Mesodermal cell (in vitro differentiated cells): ENCODE data around the gene AHCY.
A peak's percentile ranks its signal among the peaks of the same experiment; 100 is the strongest.
"Not testable (repeated sequence)": the region's sequence is repeated elsewhere in the genome, so short reads cannot be mapped to it uniquely, and the experiment has no call there.

Experiments used
- H3K27ac ChIP-seq: 2 replicates; pipeline ENCODE4 v1.7.0; 2013; ENCODE audit warnings: mild to moderate bottlenecking, low read depth, low read length, moderate library complexity; ENCODE audit not compliant: severe bottlenecking
- H3K36me3 ChIP-seq: 2 replicates; pipeline ENCODE4 v1.7.1; 2013; ENCODE audit warnings: mild to moderate bottlenecking, low read length, moderate library complexity; ENCODE audit not compliant: control insufficient read depth, insufficient read depth
- H3K4me1 ChIP-seq: one replicate; pipeline ENCODE4 v1.7.1; 2013; ENCODE audit warnings: mild to moderate bottlenecking, low read length; ENCODE audit not compliant: insufficient read depth, control insufficient read depth, poor library complexity, severe bottlenecking
- H3K4me3 ChIP-seq: 2 replicates; pipeline ENCODE4 v1.7.0; 2013; ENCODE audit warnings: low read length, control low read depth, mild to moderate bottlenecking; ENCODE audit not compliant: insufficient read depth, poor library complexity, severe bottlenecking; ENCODE audit errors: extremely low read depth
- H3K9me3 ChIP-seq: 2 replicates; pipeline ENCODE4 v1.7.1; 2013; ENCODE audit warnings: mild to moderate bottlenecking, low read length, moderate library complexity; ENCODE audit not compliant: control insufficient read depth
- WGBS, 2 experiments: methylation state at CpG; one replicate each; pipeline ENCODE4 v1.1.5; 2013; ENCODE audit warnings: missing lambda C conversion rate in 2 of 2; ENCODE audit not compliant: insufficient coverage in 2 of 2; 5-methylcytosine and 5-hydroxymethylcytosine counted together

The AHCY gene

DNA sequence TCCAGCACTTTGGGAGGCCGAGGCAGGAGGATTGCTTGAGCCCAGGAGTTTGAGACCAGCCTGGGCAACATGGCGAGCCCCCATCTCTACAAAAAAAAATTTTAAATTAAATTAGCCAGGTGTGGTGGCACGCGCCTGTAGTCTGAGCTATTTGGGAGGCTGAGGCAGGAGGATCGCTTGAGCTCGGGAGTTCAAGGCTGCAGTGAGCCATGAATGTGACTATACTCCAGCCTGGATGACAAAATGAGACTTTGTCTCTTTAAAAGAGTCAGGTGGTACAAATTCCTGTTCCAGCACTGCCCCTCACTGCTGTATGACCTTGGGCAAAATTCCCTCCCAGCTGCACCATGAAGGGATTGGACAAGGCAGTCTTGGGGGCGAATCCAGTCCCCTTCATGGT is 28.5 kb downstream of the AHCY start:
- Histone ChIP-seq H3K9me3 (no peaks in the 10 kb centered on the region), H3K4me3 (no peak overlapping the region), H3K27ac (no peak overlapping the region), H3K4me1 (no peaks in the 10 kb centered on the region), H3K36me3 (peaks cover 73% of the 10 kb centered on the region)
- 98 to 100% methylated on average over 5 of the region's 7 CpGs for WGBS, 2 experiments

DNA sequence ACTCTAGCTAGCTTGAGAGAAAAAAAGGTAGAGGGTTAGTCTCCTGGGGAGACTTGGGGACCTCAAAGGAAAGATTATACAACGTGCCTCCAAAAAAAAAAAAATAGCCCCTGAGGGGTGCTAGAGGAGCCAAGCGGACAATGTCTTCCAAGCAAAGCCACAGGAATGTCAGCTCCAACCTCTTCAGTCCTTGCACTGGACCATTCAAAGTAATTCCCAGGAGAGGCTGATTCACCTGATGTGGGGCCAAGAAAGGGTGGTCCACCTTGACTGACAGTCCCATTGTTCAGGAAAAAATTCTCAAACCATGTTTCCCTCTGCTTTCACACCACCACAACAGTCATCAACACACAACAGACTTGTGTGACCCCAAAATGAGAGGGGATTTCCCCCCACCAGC is 31.2 kb downstream of the AHCY start:
- H3K27ac ChIP-seq: no peak overlapping the region
- H3K9me3 ChIP-seq: no peaks in the 10 kb centered on the region
- H3K4me1 ChIP-seq: no peaks in the 10 kb centered on the region
- peaks cover 62% of the 10 kb centered on the region for H3K36me3 ChIP-seq
- WGBS, 2 experiments: 88% methylated on average over 1 of the region's 2 CpGs; no CpG with 5 or more reads in 1 of the 2 experiments
- no peak overlapping the region for H3K4me3 ChIP-seq

DNA sequence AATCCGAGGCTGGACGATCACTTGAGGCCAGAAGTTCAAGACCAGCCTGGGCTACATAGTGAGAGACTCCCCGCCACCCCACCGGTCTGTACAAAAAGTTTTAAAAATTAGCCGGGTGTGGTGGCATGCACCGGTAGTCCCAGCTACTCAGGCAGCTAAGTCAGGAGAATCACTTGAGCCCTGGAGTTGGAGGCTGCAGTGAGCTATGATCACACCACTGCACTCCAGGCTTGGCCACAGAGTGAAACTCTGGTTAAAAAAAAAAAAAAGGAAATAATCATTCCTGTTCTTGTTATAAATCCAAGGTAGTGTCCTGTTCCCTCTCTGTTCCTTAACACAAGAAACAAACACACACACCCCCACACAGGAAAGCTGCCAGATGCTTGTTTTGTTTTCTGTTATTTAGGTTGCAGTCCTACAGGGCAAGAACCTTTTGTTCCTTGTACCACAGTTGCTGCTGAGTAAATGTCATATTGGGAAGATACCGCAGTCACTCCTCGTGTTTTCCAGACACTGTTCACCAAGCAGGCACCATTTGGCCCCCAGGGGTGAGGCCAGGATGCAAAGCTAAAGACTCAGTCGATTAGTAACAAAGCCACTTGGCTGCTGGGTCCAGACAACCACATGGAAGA is 33.0 kb downstream of the AHCY start:
- H3K4me3 ChIP-seq: no peak overlapping the region
- WGBS, 2 experiments: 88 to 96% methylated on average over 6 to 9 of the region's 9 CpGs
- H3K36me3 ChIP-seq: peaks cover 43% of the 10 kb centered on the region
- no peak overlapping the region for H3K27ac ChIP-seq
- no peaks in the 10 kb centered on the region for H3K9me3 ChIP-seq
- H3K4me1 ChIP-seq: no peaks in the 10 kb centered on the region

DNA sequence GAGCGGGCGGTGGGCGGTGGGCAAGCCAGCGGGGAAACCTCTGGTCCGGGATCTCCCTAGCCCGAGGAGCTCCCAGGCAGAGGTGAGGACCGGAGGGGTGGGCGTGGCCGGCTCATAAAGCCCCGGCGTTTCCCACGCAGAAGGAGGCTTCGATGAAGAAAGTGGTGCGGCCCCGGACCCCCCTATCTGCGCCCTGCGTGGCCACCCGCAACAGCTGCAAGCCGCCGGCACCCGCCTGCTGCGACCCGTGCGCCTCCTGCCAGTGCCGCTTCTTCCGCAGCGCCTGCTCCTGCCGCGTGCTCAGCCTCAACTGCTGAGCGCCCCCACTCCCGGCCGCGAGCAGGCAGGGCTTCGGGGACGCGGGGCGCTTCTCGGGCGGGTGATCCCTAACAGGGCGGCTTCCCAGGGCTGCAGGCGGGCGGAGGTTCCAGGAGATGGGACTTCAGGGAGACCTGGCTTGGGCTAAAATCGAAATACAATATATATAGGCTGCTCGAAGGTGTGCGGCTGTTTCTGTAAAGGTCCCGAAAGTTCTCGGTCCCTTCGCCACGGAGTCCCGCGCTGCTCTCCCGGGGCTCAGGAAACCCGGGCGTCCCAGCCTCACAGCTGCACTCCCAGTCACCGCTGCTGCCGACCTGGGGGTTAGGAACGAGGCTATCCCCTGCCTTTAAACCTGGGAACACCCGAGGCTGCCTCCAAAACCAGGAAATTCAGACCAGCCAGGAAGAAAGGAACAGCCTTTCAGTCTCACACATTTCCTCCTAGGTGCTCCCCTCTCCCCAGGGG is 34.1 kb downstream of the AHCY start:
- no peaks in the 10 kb centered on the region for H3K9me3 ChIP-seq
- no peaks in the 10 kb centered on the region for H3K4me1 ChIP-seq
- no peak overlapping the region for H3K27ac ChIP-seq
- peaks cover 32% of the 10 kb centered on the region for H3K36me3 ChIP-seq
- H3K4me3 ChIP-seq: no peak overlapping the region
- WGBS, 2 experiments: 91% methylated on average over 48 to 49 of the region's 58 CpGs

DNA sequence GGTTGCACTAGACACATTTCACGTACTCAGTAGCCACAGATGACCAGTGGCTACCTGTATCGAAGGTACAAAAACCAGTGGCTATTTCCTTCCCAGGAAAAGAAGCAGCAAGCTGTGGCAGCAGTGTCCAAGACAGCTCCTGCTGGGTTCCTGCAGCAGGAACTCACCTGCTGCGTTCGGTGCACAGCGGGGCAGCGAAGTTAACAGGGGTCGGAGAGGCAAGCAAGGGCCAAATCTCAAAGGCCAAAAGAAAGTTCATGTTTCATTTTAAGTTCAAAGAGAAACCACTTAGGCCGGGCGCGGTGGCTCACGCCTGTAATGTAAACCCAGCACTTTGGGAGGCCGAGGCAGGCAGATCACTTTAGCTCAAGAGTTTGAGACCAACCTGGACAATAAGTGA is 35.0 kb downstream of the AHCY start:
- H3K27ac ChIP-seq: no peak overlapping the region
- peaks cover 25% of the 10 kb centered on the region for H3K36me3 ChIP-seq
- H3K9me3 ChIP-seq: no peaks in the 10 kb centered on the region
- H3K4me1 ChIP-seq: no peaks in the 10 kb centered on the region
- no peak overlapping the region for H3K4me3 ChIP-seq
- 93 to 96% methylated on average over 11 to 12 of the region's 12 CpGs for WGBS, 2 experiments

DNA sequence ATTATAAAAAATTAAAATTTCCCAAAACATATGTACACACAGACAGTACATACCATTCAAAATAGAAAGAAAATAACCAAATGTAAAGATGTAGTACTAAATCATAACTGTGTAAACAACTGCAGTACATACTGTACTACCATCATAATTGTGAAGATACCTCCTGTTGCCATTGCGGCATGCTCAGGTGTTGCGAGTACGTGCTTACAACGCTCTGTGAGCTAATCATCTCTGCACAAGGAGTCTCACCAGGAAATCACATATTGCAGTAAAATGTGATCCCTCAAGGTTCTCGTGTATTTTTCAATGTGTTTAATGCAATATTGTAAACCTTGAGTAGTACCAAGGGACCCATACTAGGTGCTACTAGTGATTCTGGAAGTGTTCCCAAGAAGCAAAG is 39.0 kb downstream of the AHCY start:
- Histone ChIP-seq H3K27ac (no peak overlapping the region), H3K36me3 (peaks cover 8% of the 10 kb centered on the region), H3K4me1 (peaks cover 10% of the 10 kb centered on the region), H3K4me3 (no peak overlapping the region), H3K9me3 (no peaks in the 10 kb centered on the region)
- 100% methylated on average over 5 of the region's 5 CpGs for WGBS, 2 experiments

DNA sequence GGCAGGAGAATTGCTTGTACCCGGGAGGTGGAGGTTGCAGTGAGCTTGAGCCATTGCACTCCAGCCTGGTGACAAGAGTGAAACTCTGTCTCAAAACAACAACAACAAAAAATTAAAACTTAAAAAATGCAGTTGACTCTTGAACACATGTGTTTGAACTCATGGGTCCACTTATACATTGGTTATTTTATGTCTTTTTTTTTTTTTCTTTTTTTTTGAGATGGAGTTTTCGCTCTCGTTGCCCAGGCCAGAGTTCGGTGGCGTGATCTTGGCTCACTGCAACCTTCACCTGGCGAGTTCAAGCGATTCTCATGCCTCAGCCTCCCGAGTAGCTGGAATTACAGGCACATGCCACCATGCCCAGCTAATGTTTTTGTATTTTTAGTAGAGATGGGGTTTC is 39.7 kb downstream of the AHCY start:
- not testable (repeated sequence) for H3K4me3 ChIP-seq, H3K36me3 ChIP-seq, H3K9me3 ChIP-seq, H3K27ac ChIP-seq, H3K4me1 ChIP-seq
- 99 to 100% methylated on average over 4 to 7 of the region's 8 CpGs for WGBS, 2 experiments

DNA sequence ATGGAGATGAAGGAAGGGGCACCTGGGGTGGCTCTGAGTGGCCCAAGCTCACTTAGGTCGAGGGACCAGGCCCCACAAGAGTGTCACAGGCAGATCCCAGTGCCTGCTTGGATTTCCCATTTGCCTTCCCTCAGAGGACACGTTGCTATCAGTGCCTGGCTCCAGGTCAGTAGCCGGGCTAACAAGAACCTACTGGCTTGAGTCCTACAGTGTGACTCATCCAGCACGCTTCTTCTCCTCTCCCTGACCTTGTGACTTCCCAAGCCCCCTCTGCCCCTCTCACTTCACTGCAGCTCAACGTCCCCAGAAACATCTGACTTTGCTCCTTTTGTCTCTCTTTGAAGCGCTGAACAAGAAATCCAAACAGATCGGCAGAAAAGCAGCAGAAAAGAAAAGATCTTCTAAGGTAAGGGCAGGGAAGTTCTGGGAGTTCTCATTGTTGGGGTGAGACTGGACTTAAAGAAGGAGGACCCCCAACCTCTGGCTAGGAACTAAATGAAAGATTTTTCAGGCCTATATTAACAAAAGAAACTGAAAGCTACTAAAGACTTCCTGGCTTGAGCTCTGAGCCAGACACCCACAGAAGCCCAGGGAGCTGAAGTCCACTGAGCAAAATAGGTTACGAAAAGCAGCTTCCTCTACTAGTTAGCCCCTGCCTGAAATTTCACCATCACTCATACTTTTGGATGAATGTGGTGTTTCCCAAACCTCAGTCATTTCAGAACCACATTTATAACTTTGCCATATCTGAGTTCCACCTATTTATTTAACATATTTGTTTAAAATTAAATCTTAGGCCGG is 40.5 kb downstream of the AHCY start:
- H3K4me1 ChIP-seq: peaks cover 10% of the 10 kb centered on the region
- no peaks in the 10 kb centered on the region for H3K36me3 ChIP-seq
- 77 to 83% methylated on average over 6 to 7 of the region's 9 CpGs for WGBS, 2 experiments
- H3K4me3 ChIP-seq: no peak overlapping the region
- no peaks in the 10 kb centered on the region for H3K9me3 ChIP-seq
- peak overlapping the region; percentile 77 for H3K27ac ChIP-seq

DNA sequence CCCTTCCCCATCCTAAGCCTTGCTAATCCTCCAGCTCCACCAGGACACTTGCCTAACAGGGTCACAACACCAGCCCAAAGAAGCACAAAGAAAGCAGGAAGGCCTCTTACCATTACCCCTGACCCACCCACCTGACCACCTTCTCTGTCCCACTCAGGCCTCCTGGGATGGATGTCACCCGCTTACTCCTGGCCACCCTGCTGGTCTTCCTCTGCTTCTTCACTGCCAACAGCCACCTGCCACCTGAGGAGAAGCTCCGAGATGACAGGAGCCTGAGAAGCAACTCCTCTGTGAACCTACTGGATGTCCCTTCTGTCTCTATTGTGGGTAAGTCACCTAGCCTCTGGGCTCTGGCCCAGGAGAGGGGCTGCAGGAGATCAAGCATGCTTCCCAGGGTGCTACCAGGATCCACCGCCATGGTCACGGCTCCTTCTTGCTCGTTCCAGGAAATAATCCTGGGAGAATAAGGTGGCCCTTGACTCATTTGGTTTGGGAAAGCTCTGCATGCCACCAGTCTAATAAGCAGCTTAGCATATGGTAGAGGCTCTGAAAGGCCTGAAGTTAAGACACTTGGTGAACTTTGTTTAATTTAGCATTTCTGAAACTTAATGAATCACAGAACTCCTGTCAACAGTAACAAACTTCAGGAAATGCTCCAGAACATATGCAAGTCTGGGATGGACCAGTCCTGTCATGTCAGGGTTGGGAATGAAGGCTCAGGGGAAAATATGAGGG is 42.8 kb downstream of the AHCY start:
- H3K27ac ChIP-seq: no peak overlapping the region
- no peaks in the 10 kb centered on the region for H3K36me3 ChIP-seq
- no peaks in the 10 kb centered on the region for H3K9me3 ChIP-seq
- peaks cover 10% of the 10 kb centered on the region for H3K4me1 ChIP-seq
- no peak overlapping the region for H3K4me3 ChIP-seq
- 88 to 100% methylated on average over 4 of the region's 5 CpGs for WGBS, 2 experiments

DNA sequence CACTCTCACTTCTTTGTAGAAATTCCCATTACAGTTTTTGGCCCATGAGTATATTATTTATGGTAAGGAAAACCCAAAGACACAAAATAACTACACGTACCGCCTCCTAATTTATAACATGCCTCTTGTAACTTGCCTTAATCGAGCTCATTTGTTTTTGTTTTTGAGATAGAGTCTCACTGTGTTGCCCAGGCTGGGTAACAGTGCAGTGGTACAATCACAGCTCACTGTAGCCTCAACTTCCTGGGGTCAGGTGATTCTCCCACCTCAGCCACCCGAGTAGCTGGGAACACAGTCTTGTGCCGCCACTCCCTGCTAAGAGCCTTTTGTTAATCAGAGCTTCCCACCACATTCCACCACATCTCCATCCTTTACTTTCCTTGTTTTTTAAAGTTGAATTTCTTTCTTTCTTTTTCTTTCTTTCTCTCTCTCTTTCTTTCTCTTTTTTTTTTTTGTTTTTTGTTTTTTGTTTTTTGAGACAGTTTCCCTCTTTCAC is 46.5 kb downstream of the AHCY start:
- Histone ChIP-seq H3K36me3 (no peaks in the 10 kb centered on the region), H3K4me1 (no peaks in the 10 kb centered on the region), H3K27ac (no peak overlapping the region), H3K4me3 (no peak overlapping the region), H3K9me3 (peaks cover 3% of the 10 kb centered on the region)
- 52 to 66% methylated on average over 2 to 3 of the region's 5 CpGs for WGBS, 2 experiments
